ENCODE data around the gene ROBO1. TPM values are rescaled to one million over a fixed set of nuclear protein-coding genes. Genes with fewer than 3 reads are reported as not detected.

ROBO1 gene
- total RNA-seq, 2 experiments from 2014 or later: 3.0 to 3.1 TPM

- CTCF ChIA-PET: interaction anchor here (1.1 to 1.8 kb wide), 2 partner anchors 15 to 17 kb away, joined by 3 to 5 read pairs; no protein-coding TSS in a partner anchor
- no peaks in the 10 kb centered on the region for H3K36me3 Mint-ChIP-seq (ENCODE audit: low read depth)
- POLR2A ChIA-PET: no interaction called here
- no peaks in the 10 kb centered on the region for H3K9me3 Mint-ChIP-seq (ENCODE audit: insufficient read depth)
- ATAC-seq: no peak
- no peak overlapping the region for H3K4me3 Mint-ChIP-seq
- H3K27me3 Mint-ChIP-seq (ENCODE audit: low read depth): peaks cover 7% of the 10 kb centered on the region
- no peak for DNase-seq
- peaks cover 10% of the 10 kb centered on the region for H3K4me1 Mint-ChIP-seq (ENCODE audit: low read depth)
- no peak overlapping the region for H3K27ac Mint-ChIP-seq
Observed at GRCh38 chr3:79016587-79017376, 751.0 kb downstream of the ROBO1 start.

GRCh38 chr3:79015854-79016253, 751.9 kb downstream of the ROBO1 start:
- POLR2A ChIA-PET: no interaction called here
- CTCF ChIA-PET: interaction anchor here (1.8 kb wide), 1 partner anchor 16 kb away, joined by 5 read pairs; no protein-coding TSS in a partner anchor
- no peak overlapping the region for H3K27ac Mint-ChIP-seq
- ATAC-seq (no peak), DNase-seq (no peak)
- H3K27me3 Mint-ChIP-seq (ENCODE audit: low read depth): peaks cover 7% of the 10 kb centered on the region
- H3K4me3 Mint-ChIP-seq: no peak overlapping the region
- H3K36me3 Mint-ChIP-seq (ENCODE audit: low read depth): no peaks in the 10 kb centered on the region
- no peaks in the 10 kb centered on the region for H3K9me3 Mint-ChIP-seq (ENCODE audit: insufficient read depth)
- peaks cover 10% of the 10 kb centered on the region for H3K4me1 Mint-ChIP-seq (ENCODE audit: low read depth)

- H3K4me3 Mint-ChIP-seq: no peak overlapping the region
- ChIA-PET CTCF (no interaction called here), POLR2A (no interaction called here)
- no peak for DNase-seq
- H3K36me3 Mint-ChIP-seq (ENCODE audit: low read depth): no peaks in the 10 kb centered on the region
- H3K4me1 Mint-ChIP-seq (ENCODE audit: low read depth): peaks cover 2% of the 10 kb centered on the region
- no peaks in the 10 kb centered on the region for H3K9me3 Mint-ChIP-seq (ENCODE audit: insufficient read depth)
- no peak overlapping the region for H3K27ac Mint-ChIP-seq
- H3K27me3 Mint-ChIP-seq (ENCODE audit: low read depth): no peaks in the 10 kb centered on the region
- ATAC-seq: no peak
Observed at GRCh38 chr3:79012946-79013362, 754.8 kb downstream of the ROBO1 start.

- no peak overlapping the region for H3K4me3 Mint-ChIP-seq
- ChIA-PET POLR2A (no interaction called here), CTCF (no interaction called here)
- H3K27ac Mint-ChIP-seq: no peak overlapping the region
- H3K9me3 Mint-ChIP-seq (ENCODE audit: insufficient read depth): no peaks in the 10 kb centered on the region
- peaks cover 2% of the 10 kb centered on the region for H3K4me1 Mint-ChIP-seq (ENCODE audit: low read depth)
- no peaks in the 10 kb centered on the region for H3K27me3 Mint-ChIP-seq (ENCODE audit: low read depth)
- no peaks in the 10 kb centered on the region for H3K36me3 Mint-ChIP-seq (ENCODE audit: low read depth)
- ATAC-seq (no peak), DNase-seq (no peak)
Observed at GRCh38 chr3:79012530-79012913, 755.3 kb downstream of the ROBO1 start.

GRCh38 chr3:79011821-79012529, 755.8 kb downstream of the ROBO1 start:
- POLR2A ChIA-PET: no interaction called here
- Mint-ChIP-seq H3K27ac (no peak overlapping the region), H3K4me1 (ENCODE audit: low read depth) (peaks cover 2% of the 10 kb centered on the region), H3K36me3 (ENCODE audit: low read depth) (no peaks in the 10 kb centered on the region), H3K9me3 (ENCODE audit: insufficient read depth) (no peaks in the 10 kb centered on the region), H3K4me3 (no peak overlapping the region), H3K27me3 (ENCODE audit: low read depth) (no peaks in the 10 kb centered on the region)
- CTCF ChIA-PET: no interaction called here
- ATAC-seq (no peak), DNase-seq (no peak)

GRCh38 chr3:79009861-79010260, 757.9 kb downstream of the ROBO1 start:
- Mint-ChIP-seq H3K27me3 (ENCODE audit: low read depth) (no peaks in the 10 kb centered on the region), H3K9me3 (ENCODE audit: insufficient read depth) (no peaks in the 10 kb centered on the region), H3K36me3 (ENCODE audit: low read depth) (no peaks in the 10 kb centered on the region), H3K4me1 (ENCODE audit: low read depth) (no peaks in the 10 kb centered on the region), H3K4me3 (no peak overlapping the region), H3K27ac (no peak overlapping the region)
- ChIA-PET CTCF (no interaction called here), POLR2A (no interaction called here)
- no peak for DNase-seq
- ATAC-seq: no peak

GRCh38 chr3:79006077-79006476, 761.7 kb downstream of the ROBO1 start:
- ATAC-seq (no peak), DNase-seq (no peak)
- Mint-ChIP-seq H3K4me3 (no peak overlapping the region), H3K27ac (no peak overlapping the region), H3K27me3 (ENCODE audit: low read depth) (no peaks in the 10 kb centered on the region), H3K36me3 (ENCODE audit: low read depth) (no peaks in the 10 kb centered on the region), H3K4me1 (ENCODE audit: low read depth) (no peaks in the 10 kb centered on the region), H3K9me3 (ENCODE audit: insufficient read depth) (no peaks in the 10 kb centered on the region)
- ChIA-PET CTCF (interaction anchor here (1.4 kb wide), 1 partner anchor 17 kb away, joined by 3 read pairs; no protein-coding TSS in a partner anchor), POLR2A (no interaction called here)

- no peak for ATAC-seq
Observed at GRCh38 chr3:79005084-79005483, 762.7 kb downstream of the ROBO1 start.

GRCh38 chr3:79003994-79004393, 763.8 kb downstream of the ROBO1 start:
- H3K4me1 Mint-ChIP-seq (ENCODE audit: low read depth): no peaks in the 10 kb centered on the region
- H3K27me3 Mint-ChIP-seq (ENCODE audit: low read depth): no peaks in the 10 kb centered on the region
- POLR2A ChIA-PET: no interaction called here

More at GRCh38 chr3:79005084-79005483, 762.7 kb downstream of the ROBO1 start:
- no peak for DNase-seq
- H3K27me3 Mint-ChIP-seq (ENCODE audit: low read depth): no peaks in the 10 kb centered on the region
- no peaks in the 10 kb centered on the region for H3K36me3 Mint-ChIP-seq (ENCODE audit: low read depth)
- ChIA-PET POLR2A (no interaction called here), CTCF (no interaction called here)
- H3K27ac Mint-ChIP-seq: no peak overlapping the region
- H3K4me3 Mint-ChIP-seq: no peak overlapping the region
- H3K9me3 Mint-ChIP-seq (ENCODE audit: insufficient read depth): no peaks in the 10 kb centered on the region
- no peaks in the 10 kb centered on the region for H3K4me1 Mint-ChIP-seq (ENCODE audit: low read depth)

GRCh38 chr3:79002465-79003372, 765.1 kb downstream of the ROBO1 start:
- DNase-seq: no peak
- H3K9me3 Mint-ChIP-seq (ENCODE audit: insufficient read depth): no peaks in the 10 kb centered on the region
- H3K4me3 Mint-ChIP-seq: no peak overlapping the region
- H3K36me3 Mint-ChIP-seq (ENCODE audit: low read depth): no peaks in the 10 kb centered on the region
- H3K27ac Mint-ChIP-seq: no peak overlapping the region
- no peak for ATAC-seq
- ChIA-PET POLR2A (interaction anchor here (0.7 kb wide), 1 partner anchor 1807 kb away, joined by 3 read pairs; no protein-coding TSS in a partner anchor), CTCF (no interaction called here)
- no peaks in the 10 kb centered on the region for H3K27me3 Mint-ChIP-seq (ENCODE audit: low read depth)
- no peaks in the 10 kb centered on the region for H3K4me1 Mint-ChIP-seq (ENCODE audit: low read depth)

More at GRCh38 chr3:79003994-79004393, 763.8 kb downstream of the ROBO1 start:
- CTCF ChIA-PET: no interaction called here
- no peaks in the 10 kb centered on the region for H3K36me3 Mint-ChIP-seq (ENCODE audit: low read depth)
- ATAC-seq (no peak), DNase-seq (no peak)
- H3K9me3 Mint-ChIP-seq (ENCODE audit: insufficient read depth): no peaks in the 10 kb centered on the region
- no peak overlapping the region for H3K4me3 Mint-ChIP-seq
- H3K27ac Mint-ChIP-seq: no peak overlapping the region

GRCh38 chr3:79001255-79001654, 766.5 kb downstream of the ROBO1 start:
- H3K4me1 Mint-ChIP-seq (ENCODE audit: low read depth): no peaks in the 10 kb centered on the region
- H3K9me3 Mint-ChIP-seq (ENCODE audit: insufficient read depth): no peaks in the 10 kb centered on the region
- CTCF ChIA-PET: no interaction called here
- no peak overlapping the region for H3K27ac Mint-ChIP-seq
- ATAC-seq (no peak), DNase-seq (no peak)
- POLR2A ChIA-PET: no interaction called here
- H3K36me3 Mint-ChIP-seq (ENCODE audit: low read depth): no peaks in the 10 kb centered on the region
- H3K27me3 Mint-ChIP-seq (ENCODE audit: low read depth): no peaks in the 10 kb centered on the region
- no peak overlapping the region for H3K4me3 Mint-ChIP-seq

GRCh38 chr3:78999139-78999538, 768.7 kb downstream of the ROBO1 start:
- no peak overlapping the region for H3K4me3 Mint-ChIP-seq
- no peaks in the 10 kb centered on the region for H3K4me1 Mint-ChIP-seq (ENCODE audit: low read depth)
- no peaks in the 10 kb centered on the region for H3K36me3 Mint-ChIP-seq (ENCODE audit: low read depth)
- CTCF ChIA-PET: no interaction called here
- DNase-seq (no peak), ATAC-seq (no peak)
- no peaks in the 10 kb centered on the region for H3K9me3 Mint-ChIP-seq (ENCODE audit: insufficient read depth)
- POLR2A ChIA-PET: no interaction called here
- H3K27ac Mint-ChIP-seq: no peak overlapping the region
- no peaks in the 10 kb centered on the region for H3K27me3 Mint-ChIP-seq (ENCODE audit: low read depth)

Data from activated CD8-positive, alpha-beta T cell treated with anti-CD3 and anti-CD28 coated beads, Interleukin-2, amount 10 ng/mL, durations not matched to agents 7 days and 5 days (primary cell).